H1 (cell line): Measurements from ENCODE around the gene ZRANB1. TPM values are rescaled to one million over a fixed set of nuclear protein-coding genes. Genes with fewer than 3 reads are reported as not detected.

Experiments
- CTCF ChIA-PET: fragments of 300-600 bp; sonication (Branson Sonifier 250); formaldehyde crosslinking; loops from one replicate; lab custom pipeline; 2021; ENCODE audit not compliant: partially characterized antibody; lab: Charles Lee
- POLR2A ChIA-PET: fragments of 300-600 bp; sonication (Branson Sonifier 250); formaldehyde crosslinking; loops from one replicate; lab custom pipeline; 2021; ENCODE audit warnings: inconsistent platforms; ENCODE audit not compliant: partially characterized antibody; lab: Charles Lee
- DNase-seq, 2 experiments: peaks; one replicate each; pipeline versions ENCODE4 v3.0.0 to v3.0.0-alpha.2; 2010 to 2022; ENCODE audit warnings: low spot score in 2 of 2, low read depth in 1 of 2, mixed read lengths in 1 of 2
- FAIRE-seq: peaks from 2 replicates; lab custom pipeline; 2011; peaks lifted over from hg19 to GRCh38; lab: Jason Lieb, UNC
- H2AFZ ChIP-seq: 2 replicates; pipeline ENCODE4 v1.8.1; 2012; ENCODE audit warnings: low read length, inconsistent platforms
- H2AK5ac ChIP-seq: 2 replicates; pipeline ENCODE4 v1.6.1; 2013; ENCODE audit warnings: low read depth, low read length
- H2BK120ac ChIP-seq: replicated peaks from 2 replicates; pipeline ENCODE3; 2013; ENCODE audit warnings: low read depth, low read length, inconsistent platforms
- H2BK12ac ChIP-seq: 2 replicates; pipeline ENCODE4 v1.6.1; 2013; ENCODE audit warnings: low read depth, low read length
- H2BK15ac ChIP-seq: 2 replicates; pipeline ENCODE4 v1.6.1; 2013; ENCODE audit warnings: low read length
- H2BK20ac ChIP-seq: 2 replicates; pipeline ENCODE4 v1.6.1; 2013; ENCODE audit warnings: low read length
- H2BK5ac ChIP-seq: 2 replicates; pipeline ENCODE4 v1.6.1; 2013; ENCODE audit warnings: low read depth, low read length
- H3K14ac ChIP-seq: 2 replicates; pipeline ENCODE4 v1.6.1; 2013; ENCODE audit warnings: inconsistent platforms; ENCODE audit not compliant: insufficient read length
- H3K18ac ChIP-seq: 2 replicates; pipeline ENCODE4 v1.6.1; 2013; ENCODE audit warnings: low read length; ENCODE audit errors: extremely low read depth
- H3K23ac ChIP-seq: 2 replicates; pipeline ENCODE4 v1.6.1; 2013; ENCODE audit warnings: inconsistent platforms; ENCODE audit not compliant: insufficient read length
- H3K23me2 ChIP-seq: 2 replicates; pipeline ENCODE4 v1.6.1; 2013; ENCODE audit warnings: low read depth, low read length
- H3K27ac ChIP-seq: 2 replicates; pipeline ENCODE4 v1.6.1; 2011; ENCODE audit warnings: low read depth, low read length, inconsistent platforms
- H3K27me3 ChIP-seq, 4 experiments: replicated peaks in 1 of 4; 1 replicate in 1 of 4; 2 replicates in 3 of 4; pipeline versions ENCODE4 v1.6.1 to v1.8.1; 2011 to 2013; ENCODE audit warnings: low read length in 3 of 4, mild to moderate bottlenecking in 3 of 4, inconsistent platforms in 2 of 4, mixed read lengths in 2 of 4, moderate library complexity in 1 of 4; ENCODE audit not compliant: control insufficient read depth in 3 of 4, insufficient read depth in 3 of 4; ENCODE audit errors: extremely low read depth in 1 of 4
- H3K36me3 ChIP-seq, 4 experiments: 2 replicates each; pipeline versions ENCODE4 v1.6.1 to v1.8.1; 2011 to 2013; ENCODE audit warnings: mild to moderate bottlenecking in 4 of 4, low read length in 3 of 4, moderate library complexity in 2 of 4, control low read depth in 1 of 4, inconsistent platforms in 1 of 4; ENCODE audit not compliant: insufficient read depth in 4 of 4, control insufficient read depth in 2 of 4
- H3K4ac ChIP-seq: replicated peaks from 2 replicates; pipeline ENCODE3; 2013; ENCODE audit warnings: low read length, low read depth, mixed read lengths, inconsistent platforms; ENCODE audit not compliant: insufficient read length
- H3K4me1 ChIP-seq, 4 experiments: replicated peaks in 1 of 4; 1 replicate in 1 of 4; 2 replicates in 3 of 4; pipeline versions ENCODE4 v1.6.1 to v1.8.1; 2011 to 2013; ENCODE audit warnings: low read length in 3 of 4, inconsistent platforms in 2 of 4, mixed read lengths in 1 of 4; ENCODE audit not compliant: insufficient read depth in 4 of 4, control insufficient read depth in 3 of 4
- H3K4me2 ChIP-seq, 2 experiments: 2 replicates each; pipeline versions ENCODE4 v1.6.1 to v1.8.1; 2011 to 2013; ENCODE audit warnings: low read depth in 2 of 2, low read length in 2 of 2, control low read depth in 1 of 2, inconsistent platforms in 1 of 2, mild to moderate bottlenecking in 1 of 2; ENCODE audit not compliant: insufficient read depth in 1 of 2
- H3K4me3 ChIP-seq, 4 experiments: fragments of 200-600, 300-600 bp in 1 of 4; sonication (generic), shearing (Covaris generic), sonication (Bioruptor Twin) in 1 of 4; 2 replicates each; pipeline versions ENCODE4 v1.5.1 to v1.8.1; 2011 to 2016; ENCODE audit warnings: low read length in 4 of 4, low read depth in 3 of 4, control low read depth in 2 of 4, inconsistent platforms in 2 of 4, mild to moderate bottlenecking in 2 of 4, mixed read lengths in 1 of 4, moderate library complexity in 1 of 4; ENCODE audit not compliant: insufficient read depth in 2 of 4; ENCODE audit errors: extremely low read depth in 1 of 4
- H3K56ac ChIP-seq: replicated peaks from 2 replicates; pipeline ENCODE3; 2013; ENCODE audit warnings: low read depth, mild to moderate bottlenecking, mixed read lengths, low read length, inconsistent platforms; ENCODE audit not compliant: insufficient read length
- H3K79me1 ChIP-seq: 2 replicates; pipeline ENCODE4 v1.6.1; 2013; ENCODE audit warnings: low read depth, low read length, control low read depth
- H3K79me2 ChIP-seq, 2 experiments: 2 replicates each; pipeline versions ENCODE4 v1.6.1 to v1.8.1; 2012 to 2013; ENCODE audit warnings: low read length in 2 of 2, mild to moderate bottlenecking in 2 of 2, inconsistent platforms in 1 of 2; ENCODE audit not compliant: insufficient read depth in 2 of 2, control insufficient read depth in 1 of 2
- H3K9ac ChIP-seq, 4 experiments: replicated peaks in 1 of 4; 1 replicate in 1 of 4; 2 replicates in 3 of 4; pipeline versions ENCODE4 v1.6.1 to v1.8.1; 2011 to 2013; ENCODE audit warnings: low read depth in 3 of 4, low read length in 3 of 4, control low read depth in 2 of 4, mild to moderate bottlenecking in 2 of 4, moderate library complexity in 2 of 4, inconsistent platforms in 1 of 4; ENCODE audit errors: extremely low read depth in 1 of 4
- H3K9me3 ChIP-seq, 2 experiments: 2 replicates each; pipeline versions ENCODE4 v1.6.1 to v1.8.1; 2012 to 2013; ENCODE audit warnings: mild to moderate bottlenecking in 2 of 2, moderate library complexity in 2 of 2, control low read depth in 1 of 2, inconsistent platforms in 1 of 2, low read depth in 1 of 2, low read length in 1 of 2, mixed read lengths in 1 of 2; ENCODE audit not compliant: insufficient read depth in 2 of 2
- H4K20me1 ChIP-seq, 2 experiments: replicated peaks in 1 of 2; 2 replicates each; pipeline versions ENCODE3 to v1.8.1; 2011 to 2013; ENCODE audit warnings: inconsistent platforms in 2 of 2, low read length in 2 of 2, mild to moderate bottlenecking in 1 of 2; ENCODE audit not compliant: insufficient read depth in 2 of 2, control insufficient read depth in 1 of 2
- H4K5ac ChIP-seq: 2 replicates; pipeline ENCODE4 v1.6.1; 2013; ENCODE audit warnings: low read length, low read depth, mixed read lengths, inconsistent platforms; ENCODE audit not compliant: insufficient read length
- H4K8ac ChIP-seq: 2 replicates; pipeline ENCODE4 v1.8.0; 2013; ENCODE audit warnings: mild to moderate bottlenecking, moderate library complexity, low read length, inconsistent platforms; ENCODE audit not compliant: insufficient read depth; ENCODE audit errors: extremely low read depth
- H4K91ac ChIP-seq: replicated peaks from 2 replicates; pipeline ENCODE3; 2013; ENCODE audit warnings: low read length, mixed read lengths, inconsistent platforms; ENCODE audit not compliant: insufficient read length
- BACH1 ChIP-seq: IDR thresholded peaks from 2 replicates; pipeline ENCODE4 v1.6.1; 2012; ENCODE audit warnings: low read length, improper control_type of control experiment
- EGR1 ChIP-seq: IDR thresholded peaks from 2 replicates; pipeline ENCODE4 v1.6.1; 2011; ENCODE audit warnings: low read depth, low read length, borderline replicate concordance
- MAX ChIP-seq: IDR thresholded peaks from 2 replicates; pipeline ENCODE4 v1.6.1; 2012; ENCODE audit warnings: inconsistent platforms
- RBBP5 ChIP-seq: IDR thresholded peaks from 2 replicates; pipeline ENCODE4 v1.7.1; 2012; ENCODE audit warnings: low read depth, mild to moderate bottlenecking, inconsistent platforms, low read length, moderate library complexity, borderline replicate concordance
- RXRA ChIP-seq: IDR thresholded peaks from 2 replicates; pipeline ENCODE4 v1.6.1; 2011; ENCODE audit warnings: low read depth, mild to moderate bottlenecking, low read length, moderate library complexity; ENCODE audit not compliant: insufficient read depth
- SP1 ChIP-seq: IDR thresholded peaks from 2 replicates; pipeline ENCODE4 v1.6.1; 2011; ENCODE audit warnings: low read depth, low read length
- YY1 ChIP-seq: IDR thresholded peaks from 2 replicates; pipeline ENCODE4 v1.6.1; 2011; ENCODE audit warnings: low read depth, mild to moderate bottlenecking, low read length
- ZNF274 ChIP-seq: IDR thresholded peaks from 2 replicates; pipeline ENCODE4 v1.7.0; 2012; ENCODE audit warnings: low read length, borderline replicate concordance; ENCODE audit errors: extremely low read depth
- WGBS, 2 experiments: shearing (Covaris generic) in 1 of 2; methylation state at CpG; one replicate each; pipeline versions ENCODE4 v1.1.6 to v1.1.7; 2013 to 2015; ENCODE audit warnings: low lambda C conversion rate in 2 of 2, mixed read lengths in 2 of 2, inconsistent platforms in 1 of 2, low coverage in 1 of 2, missing lambda C conversion rate in 1 of 2; ENCODE audit not compliant: insufficient replicate concordance in 2 of 2, insufficient coverage in 1 of 2, insufficient read length in 1 of 2; ENCODE audit errors: extremely low coverage in 1 of 2, missing lambda C conversion rate in 1 of 2; 5-methylcytosine and 5-hydroxymethylcytosine counted together
- polyA plus RNA-seq, 7 experiments: library from polyadenylated mRNA; depleted of rRNA in 3 of 7; stranded (reverse) in 5 of 7; unstranded in 2 of 7; fragments of >200 nt in 5 of 7; fragments of 200-250 nt in 2 of 7; gene quantifications; 1 replicate in 5 of 7; 2 replicates in 1 of 7; 4 replicates in 1 of 7; pipeline versions ENCODE4 v1.2.1 to v1.2.3, GENCODE V29; 2011 to 2013; ENCODE audit warnings: missing spikeins in 2 of 7, mixed read lengths in 2 of 7
- total RNA-seq: library from RNA; stranded (reverse); fragmentation: NEBNext Ultra II Directional; extraction: Animal tissue kit (Norgen Biotek cat#: 25700); gene quantifications from 2 replicates; pipeline ENCODE4 v1.2.1, GENCODE V29; 2021

The ZRANB1 gene
- total and polyA plus RNA-seq, 2 of the 8 experiments (the other 6 are each of a cell fraction or from before 2014, with no cell fraction given): 6.1 to 19.9 TPM

GRCh38 chr10:124911124-124912067, 30.5 kb upstream of the ZRANB1 start:
- no peak overlapping the region for H4K5ac ChIP-seq
- H3K4me3 ChIP-seq: no peak overlapping the region
- H2AFZ ChIP-seq: no peak overlapping the region
- H3K79me2 ChIP-seq: peaks cover 0 to 6% of the 10 kb centered on the region in 2 experiments; a peak in 1 of 4 replicates
- H4K91ac ChIP-seq: no peak overlapping the region
- H3K23ac ChIP-seq: no peak overlapping the region
- no peaks in the 10 kb centered on the region; the same call in none of the 2 replicates for H3K23me2 ChIP-seq
- H3K79me1 ChIP-seq: no peaks in the 10 kb centered on the region
- FAIRE-seq (no peak), DNase-seq (no peak)
- no peak overlapping the region for H2BK120ac ChIP-seq
- no peak overlapping the region for H3K56ac ChIP-seq
- H3K27ac ChIP-seq: no peak overlapping the region
- H3K4me2 ChIP-seq: no peak overlapping the region
- no peaks in the 10 kb centered on the region for H4K20me1 ChIP-seq
- POLR2A ChIA-PET: interaction anchor here (1.0 kb wide), 1 partner anchor 17 kb away, joined by 3 read pairs; no protein-coding TSS in a partner anchor
- H2BK15ac ChIP-seq: no peak overlapping the region
- no peak overlapping the region for H2AK5ac ChIP-seq
- no peak overlapping the region for H2BK5ac ChIP-seq
- H3K9ac ChIP-seq: no peak overlapping the region
- WGBS, 2 experiments: 74% methylated on average over 14 of the region's 14 CpGs; no CpG with 5 or more reads in 1 of the 2 experiments
- no peak overlapping the region for H2BK20ac ChIP-seq
- H3K14ac ChIP-seq: no peak overlapping the region
- no peak for TF ChIP-seq BACH1
- no peak for TF ChIP-seq MAX
- no peak for TF ChIP-seq SP1
- TF ChIP-seq RXRA: no peak
- no peak for TF ChIP-seq ZNF274
- no peak for TF ChIP-seq RBBP5
- no peak for TF ChIP-seq EGR1
- no peak for TF ChIP-seq YY1
- H3K9me3 ChIP-seq: no peaks in the 10 kb centered on the region
- CTCF ChIA-PET: interaction anchor here (0.6 to 0.7 kb wide), 2 partner anchors 9 to 65 kb away, joined by 3 read pairs; no protein-coding TSS in a partner anchor
- H3K4ac ChIP-seq: no peak overlapping the region
- no peaks in the 10 kb centered on the region for H3K36me3 ChIP-seq
- no peak overlapping the region for H2BK12ac ChIP-seq
- H3K18ac ChIP-seq: no peak overlapping the region
- H3K4me1 ChIP-seq: no peaks in the 10 kb centered on the region
- no peaks in the 10 kb centered on the region for H3K27me3 ChIP-seq
- no peak overlapping the region for H4K8ac ChIP-seq
